ENCODE results near the gene MYOT.

MYOT gene

DNA sequence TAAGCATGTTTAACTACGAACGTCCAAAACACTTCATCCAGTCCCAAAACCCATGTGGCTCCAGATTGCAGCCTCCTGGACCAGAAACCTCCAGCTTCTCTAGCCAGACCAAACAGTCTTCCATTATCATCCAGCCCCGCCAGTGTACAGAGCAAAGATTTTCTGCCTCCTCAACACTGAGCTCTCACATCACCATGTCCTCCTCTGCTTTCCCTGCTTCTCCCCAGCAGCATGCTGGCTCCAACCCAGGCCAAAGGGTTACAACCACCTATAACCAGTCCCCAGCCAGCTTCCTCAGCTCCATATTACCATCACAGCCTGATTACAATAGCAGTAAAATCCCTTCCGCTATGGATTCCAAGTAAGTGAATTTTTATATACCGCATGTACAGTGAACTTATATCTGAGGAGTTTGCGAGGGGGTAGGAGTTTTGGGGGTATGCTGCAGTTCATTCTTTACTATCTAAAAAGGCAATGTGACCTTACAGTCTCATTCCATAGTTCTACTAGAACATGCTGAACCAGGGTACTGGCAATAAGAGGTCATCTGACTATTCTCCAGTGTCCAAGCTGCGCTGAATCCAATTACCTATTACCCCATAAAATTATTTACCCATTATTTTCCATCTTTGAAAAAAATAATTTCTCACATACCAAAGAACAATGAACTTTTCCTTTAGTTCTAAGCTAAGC, 3.1 kb downstream of the MYOT start:
- no peak overlapping the region for H3K27ac ChIP-seq (ENCODE audit: low read depth, low read length)
- H3K36me3 ChIP-seq (ENCODE audit: control insufficient read depth in 1 of 2, insufficient read depth in 2 of 2, low read length in 2 of 2), result no peaks in the 10 kb centered on the region
- H3K4me3 ChIP-seq (ENCODE audit: low read depth in 1 of 2, low read length in 2 of 2), result no peak overlapping the region
- no peaks in the 10 kb centered on the region for H3K4me1 ChIP-seq (ENCODE audit: control insufficient read depth in 1 of 2, insufficient read depth in 2 of 2, low read length in 2 of 2)
- no peaks in the 10 kb centered on the region for H3K27me3 ChIP-seq (ENCODE audit: control insufficient read depth in 1 of 2, insufficient read depth in 2 of 2, low read length in 2 of 2)
- no peaks in the 10 kb centered on the region for H3K9me3 ChIP-seq (ENCODE audit: control insufficient read depth in 1 of 2, low read length in 2 of 2)
- no peak overlapping the region for H3K9ac ChIP-seq (ENCODE audit: low read depth in 1 of 2, low read length in 2 of 2)

- no peak overlapping the region for H3K27ac ChIP-seq (ENCODE audit: low read depth, low read length)
- H3K4me1 ChIP-seq (ENCODE audit: control insufficient read depth in 1 of 2, insufficient read depth in 2 of 2, low read length in 2 of 2), result no peaks in the 10 kb centered on the region
- no peak overlapping the region for H3K4me3 ChIP-seq (ENCODE audit: low read depth in 1 of 2, low read length in 2 of 2)
These were observed 3.9 kb downstream of the MYOT start for GRCh38 chr5:137871571-137871970.

GRCh38 chr5:137872466-137872865, 4.8 kb downstream of the MYOT start:
- Histone ChIP-seq H3K9ac (ENCODE audit: low read depth in 1 of 2, low read length in 2 of 2) (no peak overlapping the region), H3K4me3 (ENCODE audit: low read depth in 1 of 2, low read length in 2 of 2) (no peak overlapping the region), H3K4me1 (ENCODE audit: control insufficient read depth in 1 of 2, insufficient read depth in 2 of 2, low read length in 2 of 2) (no peaks in the 10 kb centered on the region), H3K27ac (ENCODE audit: low read depth, low read length) (no peak overlapping the region), H3K9me3 (ENCODE audit: control insufficient read depth in 1 of 2, low read length in 2 of 2) (no peaks in the 10 kb centered on the region), H3K36me3 (ENCODE audit: control insufficient read depth in 1 of 2, insufficient read depth in 2 of 2, low read length in 2 of 2) (no peaks in the 10 kb centered on the region), H3K27me3 (ENCODE audit: control insufficient read depth in 1 of 2, insufficient read depth in 2 of 2, low read length in 2 of 2) (no peaks in the 10 kb centered on the region)

More at GRCh38 chr5:137871571-137871970, 3.9 kb downstream of the MYOT start:
- Histone ChIP-seq H3K27me3 (ENCODE audit: control insufficient read depth in 1 of 2, insufficient read depth in 2 of 2, low read length in 2 of 2) (no peaks in the 10 kb centered on the region), H3K9me3 (ENCODE audit: control insufficient read depth in 1 of 2, low read length in 2 of 2) (no peaks in the 10 kb centered on the region), H3K36me3 (ENCODE audit: control insufficient read depth in 1 of 2, insufficient read depth in 2 of 2, low read length in 2 of 2) (no peaks in the 10 kb centered on the region), H3K9ac (ENCODE audit: low read depth in 1 of 2, low read length in 2 of 2) (no peak overlapping the region)

DNA sequence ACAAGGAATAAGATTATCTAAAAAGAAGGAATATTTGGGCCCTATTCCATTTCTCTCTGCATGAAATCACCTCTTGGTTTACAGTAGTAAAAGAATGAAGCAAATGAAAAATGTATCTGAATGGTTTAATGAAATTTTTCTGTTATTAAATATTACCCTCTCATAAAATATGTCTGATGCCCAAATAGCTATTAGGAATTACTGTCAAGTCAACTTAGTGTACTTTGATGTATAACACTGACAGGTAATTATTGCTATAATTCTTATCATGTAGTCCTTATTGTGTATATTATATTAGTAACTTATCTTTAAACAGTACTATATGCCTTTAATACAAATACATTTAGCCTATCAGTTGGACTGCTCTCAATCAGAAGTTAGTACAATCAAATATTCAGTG, 8.4 kb downstream of the MYOT start:
- Histone ChIP-seq H3K4me1 (ENCODE audit: control insufficient read depth in 1 of 2, insufficient read depth in 2 of 2, low read length in 2 of 2) (no peaks in the 10 kb centered on the region), H3K36me3 (ENCODE audit: control insufficient read depth in 1 of 2, insufficient read depth in 2 of 2, low read length in 2 of 2) (no peaks in the 10 kb centered on the region), H3K9me3 (ENCODE audit: control insufficient read depth in 1 of 2, low read length in 2 of 2) (no peaks in the 10 kb centered on the region), H3K9ac (ENCODE audit: low read depth in 1 of 2, low read length in 2 of 2) (no peak overlapping the region), H3K27ac (ENCODE audit: low read depth, low read length) (no peak overlapping the region), H3K27me3 (ENCODE audit: control insufficient read depth in 1 of 2, insufficient read depth in 2 of 2, low read length in 2 of 2) (no peaks in the 10 kb centered on the region), H3K4me3 (ENCODE audit: low read depth in 1 of 2, low read length in 2 of 2) (no peak overlapping the region)

GRCh38 chr5:137880313-137880712, 12.7 kb downstream of the MYOT start:
- H3K36me3 ChIP-seq (ENCODE audit: control insufficient read depth in 1 of 2, insufficient read depth in 2 of 2, low read length in 2 of 2), result no peaks in the 10 kb centered on the region
- H3K27ac ChIP-seq (ENCODE audit: low read depth, low read length), result no peak overlapping the region
- no peaks in the 10 kb centered on the region for H3K27me3 ChIP-seq (ENCODE audit: control insufficient read depth in 1 of 2, insufficient read depth in 2 of 2, low read length in 2 of 2)
- no peaks in the 10 kb centered on the region for H3K4me1 ChIP-seq (ENCODE audit: control insufficient read depth in 1 of 2, insufficient read depth in 2 of 2, low read length in 2 of 2)
- no peak overlapping the region for H3K9ac ChIP-seq (ENCODE audit: low read depth in 1 of 2, low read length in 2 of 2)
- no peaks in the 10 kb centered on the region for H3K9me3 ChIP-seq (ENCODE audit: control insufficient read depth in 1 of 2, low read length in 2 of 2)
- H3K4me3 ChIP-seq (ENCODE audit: low read depth in 1 of 2, low read length in 2 of 2), result no peak overlapping the region

GRCh38 chr5:137887831-137888230, 20.2 kb downstream of the MYOT start:
- Histone ChIP-seq H3K9ac (ENCODE audit: low read depth in 1 of 2, low read length in 2 of 2) (no peak overlapping the region), H3K27ac (ENCODE audit: low read depth, low read length) (no peak overlapping the region), H3K4me3 (ENCODE audit: low read depth in 1 of 2, low read length in 2 of 2) (peak overlapping the region in 1 of 2 donors; percentile 15), H3K9me3 (ENCODE audit: control insufficient read depth in 1 of 2, low read length in 2 of 2) (no peaks in the 10 kb centered on the region), H3K4me1 (ENCODE audit: control insufficient read depth in 1 of 2, insufficient read depth in 2 of 2, low read length in 2 of 2) (peaks cover 0 to 4% of the 10 kb centered on the region in 2 donors), H3K27me3 (ENCODE audit: control insufficient read depth in 1 of 2, insufficient read depth in 2 of 2, low read length in 2 of 2) (no peaks in the 10 kb centered on the region), H3K36me3 (ENCODE audit: control insufficient read depth in 1 of 2, insufficient read depth in 2 of 2, low read length in 2 of 2) (no peaks in the 10 kb centered on the region)

GRCh38 chr5:137888466-137888862, 20.8 kb downstream of the MYOT start:
- no peaks in the 10 kb centered on the region for H3K27me3 ChIP-seq (ENCODE audit: control insufficient read depth in 1 of 2, insufficient read depth in 2 of 2, low read length in 2 of 2)
- peak overlapping the region; percentile 72 to 73 for H3K4me3 ChIP-seq (ENCODE audit: low read depth in 1 of 2, low read length in 2 of 2)
- H3K27ac ChIP-seq (ENCODE audit: low read depth, low read length), result no peak overlapping the region
- H3K36me3 ChIP-seq (ENCODE audit: control insufficient read depth in 1 of 2, insufficient read depth in 2 of 2, low read length in 2 of 2), result no peaks in the 10 kb centered on the region
- peak overlapping the region; percentile 70 to 73 for H3K9ac ChIP-seq (ENCODE audit: low read depth in 1 of 2, low read length in 2 of 2)
- no peaks in the 10 kb centered on the region for H3K9me3 ChIP-seq (ENCODE audit: control insufficient read depth in 1 of 2, low read length in 2 of 2)
- H3K4me1 ChIP-seq (ENCODE audit: control insufficient read depth in 1 of 2, insufficient read depth in 2 of 2, low read length in 2 of 2), result peaks cover 0 to 4% of the 10 kb centered on the region in 2 donors

- H3K36me3 ChIP-seq (ENCODE audit: control insufficient read depth in 1 of 2, insufficient read depth in 2 of 2, low read length in 2 of 2), result no peaks in the 10 kb centered on the region
- H3K27ac ChIP-seq (ENCODE audit: low read depth, low read length), result peak within 1 kb of the TSS; percentile 73
- H3K9ac ChIP-seq (ENCODE audit: low read depth in 1 of 2, low read length in 2 of 2), result peak within 1 kb of the TSS; percentile 70 to 73
- no peaks in the 10 kb centered on the region for H3K9me3 ChIP-seq (ENCODE audit: control insufficient read depth in 1 of 2, low read length in 2 of 2)
- H3K27me3 ChIP-seq (ENCODE audit: control insufficient read depth in 1 of 2, insufficient read depth in 2 of 2, low read length in 2 of 2), result no peaks in the 10 kb centered on the region
- peaks cover 0 to 4% of the 10 kb centered on the region in 2 donors for H3K4me1 ChIP-seq (ENCODE audit: control insufficient read depth in 1 of 2, insufficient read depth in 2 of 2, low read length in 2 of 2)
- H3K4me3 ChIP-seq (ENCODE audit: low read depth in 1 of 2, low read length in 2 of 2), result peak within 1 kb of the TSS; percentile 72 to 73
These were observed 21.5 kb downstream of the MYOT start, which contains the start of gene PKD2L2 for GRCh38 chr5:137888863-137889759. TSS of gene PKD2L2 (plus strand) at chr5:137889457. CDS start at chr5:137889492, 35 bp downstream.

DNA sequence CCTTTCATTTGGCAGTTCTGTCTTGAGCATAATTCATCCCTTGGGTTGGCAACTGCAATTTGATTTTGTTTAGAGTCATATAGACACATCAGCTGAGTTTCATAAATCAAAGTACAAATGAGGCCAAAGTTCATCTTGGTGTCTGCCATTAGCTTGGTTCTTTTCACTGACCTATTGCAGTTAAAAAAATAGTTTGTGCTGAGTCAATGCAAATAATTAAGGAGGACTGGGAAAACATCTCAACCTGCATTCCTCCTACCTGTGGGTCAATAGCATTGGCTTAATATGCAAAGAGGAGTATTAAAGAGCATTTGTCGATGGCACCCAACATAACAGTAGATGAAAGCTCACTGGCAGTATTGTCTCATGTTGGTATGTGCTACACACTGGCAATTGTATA, 23.2 kb downstream of the MYOT start:
- H3K9me3 ChIP-seq (ENCODE audit: control insufficient read depth in 1 of 2, low read length in 2 of 2), result no peaks in the 10 kb centered on the region
- peaks cover 0 to 4% of the 10 kb centered on the region in 2 donors for H3K4me1 ChIP-seq (ENCODE audit: control insufficient read depth in 1 of 2, insufficient read depth in 2 of 2, low read length in 2 of 2)
- no peak overlapping the region for H3K9ac ChIP-seq (ENCODE audit: low read depth in 1 of 2, low read length in 2 of 2)
- H3K36me3 ChIP-seq (ENCODE audit: control insufficient read depth in 1 of 2, insufficient read depth in 2 of 2, low read length in 2 of 2), result no peaks in the 10 kb centered on the region
- H3K4me3 ChIP-seq (ENCODE audit: low read depth in 1 of 2, low read length in 2 of 2), result no peak overlapping the region
- no peak overlapping the region for H3K27ac ChIP-seq (ENCODE audit: low read depth, low read length)
- no peaks in the 10 kb centered on the region for H3K27me3 ChIP-seq (ENCODE audit: control insufficient read depth in 1 of 2, insufficient read depth in 2 of 2, low read length in 2 of 2)

GRCh38 chr5:137891849-137892248, 24.2 kb downstream of the MYOT start:
- peaks cover 0 to 4% of the 10 kb centered on the region in 2 donors for H3K4me1 ChIP-seq (ENCODE audit: control insufficient read depth in 1 of 2, insufficient read depth in 2 of 2, low read length in 2 of 2)
- H3K9me3 ChIP-seq (ENCODE audit: control insufficient read depth in 1 of 2, low read length in 2 of 2), result no peaks in the 10 kb centered on the region
- no peak overlapping the region for H3K4me3 ChIP-seq (ENCODE audit: low read depth in 1 of 2, low read length in 2 of 2)
- no peak overlapping the region for H3K9ac ChIP-seq (ENCODE audit: low read depth in 1 of 2, low read length in 2 of 2)
- no peaks in the 10 kb centered on the region for H3K36me3 ChIP-seq (ENCODE audit: control insufficient read depth in 1 of 2, insufficient read depth in 2 of 2, low read length in 2 of 2)
- H3K27me3 ChIP-seq (ENCODE audit: control insufficient read depth in 1 of 2, insufficient read depth in 2 of 2, low read length in 2 of 2), result no peaks in the 10 kb centered on the region
- H3K27ac ChIP-seq (ENCODE audit: low read depth, low read length), result no peak overlapping the region

Data from duodenal mucosa (tissue), 2 donors.